Loucy (cell line): ENCODE measurements around the gene TBPL2.

Experiments
- CTCF ChIP-seq: fragments of 200-600 bp; sonication (generic); conservative IDR thresholded peaks from 2 replicates; pipeline ENCODE4 v1.5.1; 2014; ENCODE audit warnings: mild to moderate bottlenecking, antibody characterized with exemption, low read length
- EZH2phosphoT487 ChIP-seq: fragments of 200-600 bp; IDR thresholded peaks from 2 replicates; pipeline ENCODE4 v1.6.1; 2018; ENCODE audit warnings: antibody characterized with exemption, mild to moderate bottlenecking, moderate library complexity, borderline replicate concordance

- no peak for TF ChIP-seq EZH2phosphoT487
- no peak for TF ChIP-seq CTCF
Measured at GRCh38 chr14:55451950-55452349, 11.5 kb upstream of the TBPL2 start.
